HG03097 (cell line): ENCODE results near the gene LZTFL1.
"Not testable (repeated sequence)": the region's sequence is repeated elsewhere in the genome, so short reads cannot be mapped to it uniquely, and the experiment has no call there.

Experiments used
- ATAC-seq: cut with Tn5 transposase; IDR thresholded peaks from one replicate; pipeline ENCODE4 v1.9.1; 2021; ENCODE audit not compliant: unreplicated experiment, low FRiP score

LZTFL1 gene

DNA sequence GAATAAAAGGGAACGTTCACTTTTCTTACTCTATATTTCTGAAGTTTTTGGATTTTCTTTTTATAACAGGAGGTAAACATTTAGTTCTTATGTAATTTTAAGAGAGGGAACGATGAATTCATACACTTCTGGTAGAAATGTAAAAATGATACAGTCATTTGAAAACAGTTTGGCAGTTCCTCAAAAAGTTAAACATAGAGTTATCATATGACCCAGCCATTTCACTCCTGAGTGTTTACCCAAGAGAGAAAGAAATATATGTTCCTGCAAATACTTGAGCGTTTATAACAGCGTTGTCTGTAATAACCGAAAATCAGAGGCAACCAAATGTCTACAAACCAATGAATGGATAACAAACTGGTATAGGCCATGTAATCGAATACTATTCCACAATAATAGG lies 23.6 kb upstream of the LZTFL1 start:
- ATAC-seq, result no peak

DNA sequence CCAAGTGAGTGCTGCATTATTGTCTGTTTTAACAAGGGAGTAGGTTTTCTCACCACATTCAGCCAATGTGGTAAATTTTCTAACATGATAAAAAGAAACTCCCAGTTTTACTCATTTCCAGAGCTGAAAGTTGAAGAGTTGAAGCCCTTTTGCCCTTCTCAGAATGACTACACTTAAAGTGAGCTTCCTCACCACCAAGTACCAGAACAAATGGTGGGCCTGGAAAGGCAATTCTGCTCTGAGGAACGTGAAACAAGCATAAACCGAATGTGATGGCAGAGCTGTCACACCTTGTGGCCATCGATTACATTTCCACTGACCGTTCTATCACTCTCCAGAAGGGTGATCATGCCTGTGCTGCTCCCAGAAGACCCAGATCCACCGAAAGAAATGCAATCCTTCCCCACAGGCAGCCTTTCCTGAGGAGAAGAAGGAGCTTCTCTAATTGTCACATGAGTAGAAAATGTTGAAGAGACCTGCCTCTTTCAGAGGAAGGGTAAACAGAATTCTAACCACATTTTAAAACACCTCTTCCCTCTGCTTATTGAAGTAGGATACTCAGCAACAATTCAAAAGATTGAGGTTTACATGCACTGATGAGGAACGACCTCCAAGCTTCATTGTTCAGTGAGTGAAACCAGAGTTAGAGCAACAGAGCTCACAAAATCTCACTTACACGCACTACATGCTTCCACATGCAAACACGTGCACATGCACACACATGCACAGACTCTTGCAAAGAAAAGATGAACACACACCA lies 23.0 kb upstream of the LZTFL1 start:
- ATAC-seq, result peak; percentile 57

GRCh38 chr3:45861043-45861719 lies 19.3 kb upstream of the LZTFL1 start:
- no peak for ATAC-seq

- no peak for ATAC-seq
Measured at GRCh38 chr3:45860481-45860880, 18.6 kb upstream of the LZTFL1 start.

- no peak for ATAC-seq
Measured at GRCh38 chr3:45858809-45859543, 17.1 kb upstream of the LZTFL1 start.

DNA sequence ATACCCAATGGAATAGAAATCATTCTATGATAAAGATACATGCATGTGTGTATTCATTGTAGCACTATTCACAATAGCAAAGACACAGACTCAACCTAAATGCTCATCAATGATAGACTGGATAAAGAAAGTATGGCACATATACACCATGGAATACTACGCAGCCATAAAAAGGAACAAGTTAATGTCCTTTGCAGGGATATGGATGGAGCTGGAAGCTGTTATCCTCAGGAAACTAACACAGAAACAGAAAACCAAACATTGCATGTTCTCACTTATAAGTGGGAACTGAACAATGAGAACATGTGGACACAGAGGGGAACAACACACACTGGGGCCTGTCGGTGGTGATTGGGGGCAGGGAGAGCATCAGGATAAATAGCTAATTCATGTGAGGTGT lies 15.1 kb upstream of the LZTFL1 start:
- not testable (repeated sequence) for ATAC-seq

DNA sequence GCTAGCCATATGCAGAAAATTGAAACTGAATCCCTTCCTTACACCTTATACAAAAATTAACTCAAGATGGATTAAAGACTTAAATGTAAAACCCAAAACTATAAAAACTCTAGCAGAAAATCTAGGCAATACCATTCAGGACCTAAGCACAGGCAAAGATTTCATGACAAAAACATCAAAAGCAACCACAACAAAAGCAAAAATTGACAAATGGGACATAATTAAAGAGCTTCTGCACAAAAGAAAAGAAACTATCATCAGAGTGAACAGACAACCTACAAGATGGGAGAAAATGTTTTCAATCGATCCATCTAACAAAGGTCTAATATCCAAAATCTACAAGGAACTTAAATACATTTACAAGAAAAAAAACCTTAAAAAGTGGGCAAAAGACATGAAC lies 14.4 kb upstream of the LZTFL1 start:
- not testable (repeated sequence) for ATAC-seq

DNA sequence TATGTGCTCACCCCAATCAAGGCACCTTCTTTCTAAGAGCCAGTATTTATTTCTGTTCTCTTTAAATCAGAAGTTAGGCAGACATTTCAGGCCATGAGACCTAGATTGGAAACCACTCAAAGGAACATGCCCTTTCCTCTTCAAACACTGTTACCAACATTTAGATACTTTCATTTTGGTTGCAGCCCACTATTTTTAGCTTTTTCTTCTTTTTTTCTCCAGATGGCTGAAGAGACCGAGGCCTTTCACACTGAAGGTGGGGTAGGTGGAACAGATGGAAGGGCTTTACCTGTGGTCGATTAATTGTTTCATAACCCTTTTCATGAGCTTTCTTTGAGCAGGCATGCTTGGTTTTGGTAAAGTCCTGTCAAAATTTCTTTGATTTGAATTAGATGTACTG lies 10.9 kb upstream of the LZTFL1 start:
- ATAC-seq, result no peak

- no peak for ATAC-seq
Measured at GRCh38 chr3:45848392-45848791, 6.5 kb upstream of the LZTFL1 start.

GRCh38 chr3:45844616-45845015 lies 2.7 kb upstream of the LZTFL1 start:
- ATAC-seq, result no peak

DNA sequence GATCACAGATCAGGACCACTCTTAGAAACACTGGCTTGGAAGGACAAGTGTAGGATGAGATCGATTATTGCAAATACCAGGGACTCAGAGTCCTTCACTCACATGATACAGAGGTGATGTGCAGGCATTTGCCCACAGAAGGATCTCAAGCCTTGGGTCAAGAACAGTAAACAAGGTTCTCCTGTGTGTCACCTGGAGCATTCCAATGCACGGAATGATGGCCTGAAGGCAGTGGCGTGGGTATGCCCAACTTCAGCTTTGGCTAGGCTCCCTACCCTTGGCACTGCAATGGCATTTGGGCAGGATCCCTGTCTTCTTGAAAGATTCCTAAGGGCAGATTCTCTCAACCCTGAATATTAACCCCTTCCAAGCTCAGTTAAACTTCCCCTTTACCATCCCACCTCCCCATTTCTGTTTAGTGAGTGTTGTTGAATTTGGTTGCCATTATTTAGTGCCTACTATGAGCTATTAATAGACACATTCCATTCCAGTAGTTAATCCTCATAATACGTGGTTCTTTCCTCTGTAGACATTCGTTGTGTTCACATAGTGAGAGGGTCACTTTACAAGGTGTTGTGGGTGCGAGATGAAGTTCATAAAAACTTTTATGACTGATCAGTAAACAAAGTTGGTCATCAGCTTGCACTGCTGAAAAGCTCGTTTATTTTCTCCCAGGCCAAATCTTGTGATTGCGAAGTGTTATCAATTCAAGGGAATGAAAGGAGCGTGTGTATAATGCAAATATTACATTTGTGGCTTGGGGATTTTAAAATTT lies 1.1 kb upstream of the LZTFL1 start:
- ATAC-seq, result no peak

DNA sequence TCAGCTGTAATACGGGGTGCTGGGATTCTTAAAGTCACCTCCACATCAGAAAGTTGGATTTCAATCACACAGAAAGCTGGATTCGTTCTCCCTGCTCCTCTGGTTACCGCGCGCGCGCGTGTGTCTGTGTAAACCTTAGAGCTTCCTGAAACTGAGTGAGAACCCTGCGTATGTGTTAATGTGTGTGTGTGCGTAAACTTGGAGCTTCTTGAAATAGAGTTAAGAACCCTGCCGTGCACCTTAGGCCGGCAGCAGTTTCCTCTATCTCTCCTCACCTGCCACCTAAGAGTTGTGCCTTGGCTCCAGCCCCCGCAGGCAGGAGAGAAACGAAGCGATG lies 531 bp downstream of the LZTFL1 start:
- ATAC-seq, result no peak

DNA sequence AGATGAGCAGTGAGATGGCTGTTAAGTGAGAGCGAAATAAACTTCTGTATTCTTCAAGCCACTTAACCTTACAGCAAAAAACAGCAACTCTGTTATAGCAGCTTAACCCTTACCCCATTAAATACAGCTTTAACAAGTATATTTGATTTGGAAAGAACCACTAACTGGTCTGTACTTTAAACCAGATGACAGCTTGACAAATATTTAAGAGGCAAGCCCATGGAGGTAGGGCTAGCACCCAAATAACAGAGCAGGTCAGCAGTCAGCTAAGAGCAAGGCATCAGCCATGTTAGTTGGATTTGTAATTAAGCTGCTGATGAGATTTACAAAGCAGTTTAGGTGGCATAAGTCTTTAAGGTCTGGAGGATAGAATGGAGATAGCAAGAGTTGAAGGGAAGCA lies 3.5 kb downstream of the LZTFL1 start:
- no peak for ATAC-seq

GRCh38 chr3:45832699-45833098 lies 9.2 kb downstream of the LZTFL1 start:
- no peak for ATAC-seq

DNA sequence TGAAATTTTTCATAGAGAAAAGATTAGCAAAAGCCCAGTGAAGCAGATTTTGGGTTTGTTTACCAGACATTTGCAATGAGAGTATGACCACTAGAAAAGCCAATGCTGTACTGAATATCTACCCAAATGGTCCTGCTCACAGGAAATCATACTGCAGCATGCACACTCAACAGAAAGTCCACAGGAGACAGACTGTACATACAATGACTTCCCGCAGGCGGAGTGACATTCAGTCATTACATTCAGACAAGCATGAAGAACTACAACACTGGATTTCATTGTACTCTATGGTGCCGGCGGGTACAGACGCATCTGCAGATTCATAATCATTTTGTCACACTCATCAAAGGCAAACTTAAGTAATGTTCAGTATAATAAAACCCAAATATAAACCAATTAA lies 11.8 kb downstream of the LZTFL1 start:
- no peak for ATAC-seq

DNA sequence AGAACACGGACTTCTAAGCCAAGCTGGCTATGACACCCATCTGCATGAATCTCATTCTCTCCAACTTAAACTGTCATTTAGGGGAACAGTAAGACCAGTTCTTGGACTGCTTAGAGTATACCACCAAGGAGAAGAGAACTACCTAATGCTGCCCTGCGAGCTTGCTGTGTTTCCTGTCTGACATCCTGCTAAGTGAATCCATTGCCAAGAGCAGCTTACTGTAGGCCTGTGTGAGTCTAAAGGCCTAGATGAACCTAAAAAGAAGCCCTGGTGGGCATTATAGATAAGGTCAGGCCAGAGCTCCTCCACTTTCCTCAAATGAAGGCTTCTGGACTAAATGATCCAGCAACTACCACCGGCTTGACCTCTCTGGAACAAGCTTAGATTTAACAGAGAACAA lies 15.0 kb downstream of the LZTFL1 start:
- no peak for ATAC-seq

- ATAC-seq, result no peak
Measured at GRCh38 chr3:45826321-45826720, 15.6 kb downstream of the LZTFL1 start.

DNA sequence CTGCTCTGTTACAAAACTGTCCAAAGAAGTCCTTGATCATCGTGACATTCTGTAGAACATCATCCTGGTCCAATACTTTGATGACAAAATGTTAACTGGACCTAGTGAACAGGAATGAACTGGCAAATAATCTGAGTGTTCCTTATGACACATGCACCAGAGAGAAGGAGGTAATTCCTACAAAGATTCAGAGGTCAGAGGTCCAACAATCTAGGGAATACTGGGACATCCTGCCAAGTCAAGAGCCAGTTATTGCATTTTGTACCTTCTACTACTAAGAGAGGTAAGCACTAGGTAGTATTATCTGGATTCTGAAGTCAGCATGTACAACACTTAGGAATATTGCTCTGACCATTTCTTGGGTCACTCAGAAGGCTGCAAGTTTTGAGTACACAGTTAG lies 20.8 kb downstream of the LZTFL1 start:
- ATAC-seq, result no peak

DNA sequence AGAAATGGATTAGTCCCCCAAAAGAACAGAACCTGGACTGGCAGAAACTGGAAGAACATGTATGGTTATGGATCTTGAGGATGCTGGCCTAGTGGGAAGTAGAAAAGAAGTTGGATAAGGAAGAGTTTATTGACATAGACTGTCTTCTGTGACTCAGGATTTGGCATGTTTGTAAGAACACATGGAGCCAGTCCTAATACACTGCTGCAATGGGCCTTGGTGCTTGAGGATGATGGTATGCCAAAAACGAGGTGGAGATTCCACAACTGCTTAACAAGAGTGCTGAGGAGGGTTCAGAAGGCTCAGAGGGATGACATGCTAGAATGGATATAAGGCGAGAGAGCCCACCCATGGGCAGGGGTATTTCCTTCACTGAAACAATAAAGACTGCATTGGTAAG lies 22.4 kb downstream of the LZTFL1 start:
- no peak for ATAC-seq

DNA sequence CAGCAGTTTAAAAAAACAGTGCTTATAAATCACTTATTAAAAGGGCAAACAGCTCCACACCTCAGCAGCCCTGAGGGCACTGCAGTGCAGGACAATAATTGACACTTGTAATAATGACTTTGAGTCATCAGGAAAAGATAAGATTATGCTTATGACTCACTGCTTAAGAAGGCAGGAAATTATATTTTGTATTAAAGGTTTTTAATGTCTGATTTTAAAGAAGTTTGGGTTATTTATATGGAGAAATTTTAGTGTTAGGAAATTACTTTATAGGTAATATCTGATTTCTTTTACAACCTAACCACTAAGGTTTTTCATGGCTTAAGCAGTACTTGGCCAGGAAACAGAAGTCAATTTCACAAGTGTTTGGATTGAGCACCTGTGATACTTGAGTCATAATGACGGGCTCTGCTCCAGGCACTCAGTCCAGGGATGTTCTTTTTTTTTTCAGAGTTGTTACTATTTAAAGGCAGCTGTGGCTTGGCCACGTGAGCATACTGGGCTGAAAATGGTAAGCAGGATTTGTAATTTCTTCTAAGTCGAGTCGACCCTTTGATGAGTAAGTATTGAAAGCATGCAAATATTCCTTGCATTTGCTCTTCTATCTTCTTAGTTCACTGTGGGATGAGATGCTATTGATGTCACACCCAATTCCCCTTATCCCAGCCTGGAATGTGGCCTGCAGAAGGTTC lies 23.9 kb downstream of the LZTFL1 start:
- ATAC-seq, result no peak
